ENCODE data around the gene MACIR.

The MACIR gene, protein sequence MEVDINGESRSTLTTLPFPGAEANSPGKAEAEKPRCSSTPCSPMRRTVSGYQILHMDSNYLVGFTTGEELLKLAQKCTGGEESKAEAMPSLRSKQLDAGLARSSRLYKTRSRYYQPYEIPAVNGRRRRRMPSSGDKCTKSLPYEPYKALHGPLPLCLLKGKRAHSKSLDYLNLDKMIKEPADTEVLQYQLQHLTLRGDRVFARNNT

GRCh38 chr5:103258368-103258956 lies at the start of gene MACIR:
Gene MACIR, plus strand, starts transcription at chr5:103258763. Its CDS starts 17,157 bp downstream, at chr5:103275920.
- peak; percentile 91 for DNase-seq (ENCODE audit: extremely low read depth, low read depth)
- TF ChIP-seq, protein P1, sequence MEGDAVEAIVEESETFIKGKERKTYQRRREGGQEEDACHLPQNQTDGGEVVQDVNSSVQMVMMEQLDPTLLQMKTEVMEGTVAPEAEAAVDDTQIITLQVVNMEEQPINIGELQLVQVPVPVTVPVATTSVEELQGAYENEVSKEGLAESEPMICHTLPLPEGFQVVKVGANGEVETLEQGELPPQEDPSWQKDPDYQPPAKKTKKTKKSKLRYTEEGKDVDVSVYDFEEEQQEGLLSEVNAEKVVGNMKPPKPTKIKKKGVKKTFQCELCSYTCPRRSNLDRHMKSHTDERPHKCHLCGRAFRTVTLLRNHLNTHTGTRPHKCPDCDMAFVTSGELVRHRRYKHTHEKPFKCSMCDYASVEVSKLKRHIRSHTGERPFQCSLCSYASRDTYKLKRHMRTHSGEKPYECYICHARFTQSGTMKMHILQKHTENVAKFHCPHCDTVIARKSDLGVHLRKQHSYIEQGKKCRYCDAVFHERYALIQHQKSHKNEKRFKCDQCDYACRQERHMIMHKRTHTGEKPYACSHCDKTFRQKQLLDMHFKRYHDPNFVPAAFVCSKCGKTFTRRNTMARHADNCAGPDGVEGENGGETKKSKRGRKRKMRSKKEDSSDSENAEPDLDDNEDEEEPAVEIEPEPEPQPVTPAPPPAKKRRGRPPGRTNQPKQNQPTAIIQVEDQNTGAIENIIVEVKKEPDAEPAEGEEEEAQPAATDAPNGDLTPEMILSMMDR (IDR thresholded peaks at IDR 0.05; ENCODE audit: low read depth, low read length): peak; percentile 3; the same call in 1 of the 2 replicates

GRCh38 chr5:103209065-103209464 lies 49.5 kb upstream of the MACIR start:
- TF ChIP-seq, protein P1 (IDR thresholded peaks at IDR 0.05; ENCODE audit: low read depth, low read length): no peak
- DNase-seq (ENCODE audit: extremely low read depth, low read depth): no peak

DNA sequence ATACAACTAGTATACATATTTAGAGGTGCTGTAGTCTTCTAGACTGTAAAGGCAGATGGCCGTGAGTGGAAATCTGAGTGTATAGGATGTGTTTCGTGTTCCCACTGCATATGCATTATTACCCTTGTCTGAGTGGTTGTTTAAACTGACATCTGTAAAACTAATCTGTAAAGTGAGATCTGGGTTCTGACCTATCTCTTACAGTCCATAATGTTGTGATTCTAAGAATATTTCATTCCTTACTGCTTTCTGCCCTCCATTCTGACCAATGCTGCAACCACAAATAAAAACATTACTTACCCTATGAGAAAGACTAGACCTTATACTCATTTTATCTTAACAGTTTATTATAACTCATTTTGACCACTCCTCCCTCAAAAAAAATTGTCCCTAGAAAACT lies 47.6 kb upstream of the MACIR start:
- DNase-seq (ENCODE audit: extremely low read depth, low read depth): no peak
- TF ChIP-seq, protein P1 (IDR thresholded peaks at IDR 0.05; ENCODE audit: low read depth, low read length): no peak

DNA sequence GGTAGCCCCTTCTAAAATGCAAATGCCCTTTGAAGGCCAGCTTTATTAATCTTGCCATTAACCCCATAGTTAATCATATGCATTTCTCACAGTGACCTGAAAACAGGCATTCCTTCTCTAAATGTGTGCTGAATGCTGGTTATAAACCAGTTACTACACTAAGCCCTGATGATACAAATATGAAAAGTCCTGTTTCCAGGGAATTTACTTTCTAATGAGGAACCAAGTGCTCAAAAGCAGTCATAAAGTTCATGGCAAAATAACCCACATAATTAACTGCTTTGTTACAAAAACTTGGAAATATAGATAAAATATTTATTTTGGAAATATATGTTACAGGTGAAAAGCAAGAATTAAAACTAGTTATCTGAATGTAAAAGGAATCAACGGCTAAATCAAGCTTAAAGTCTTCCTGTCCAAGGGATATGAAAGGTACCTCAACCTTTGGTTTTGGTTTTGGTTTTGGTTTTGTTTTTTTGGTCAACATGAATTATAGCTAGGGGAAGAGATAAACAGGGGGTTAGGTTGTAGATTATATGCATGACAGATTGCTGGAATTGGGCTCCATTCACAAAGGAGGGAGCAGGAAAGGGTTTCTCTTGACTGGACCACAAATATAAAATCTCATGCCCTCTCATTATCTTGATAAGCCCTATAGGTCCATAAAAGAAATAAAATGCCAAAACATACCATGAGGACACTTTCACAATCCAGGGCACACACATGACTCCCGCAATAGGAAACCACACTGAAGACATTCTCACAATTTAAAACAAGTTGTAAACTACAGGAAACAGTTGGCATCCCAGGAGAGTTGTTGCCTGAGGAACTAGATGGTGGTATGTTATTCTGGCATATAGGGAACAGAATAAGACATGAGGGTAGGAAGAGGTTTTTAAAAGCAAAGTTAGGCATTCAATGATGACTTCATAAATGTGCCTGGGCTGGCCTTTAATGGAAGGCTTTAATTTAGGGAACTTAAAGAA lies 46.7 kb upstream of the MACIR start:
- DNase-seq (ENCODE audit: extremely low read depth, low read depth): no peak
- TF ChIP-seq, protein P1 (IDR thresholded peaks at IDR 0.05; ENCODE audit: low read depth, low read length): no peak

GRCh38 chr5:103216137-103216536 lies 42.4 kb upstream of the MACIR start:
- no peak for DNase-seq (ENCODE audit: extremely low read depth, low read depth)
- TF ChIP-seq, protein P1 (IDR thresholded peaks at IDR 0.05; ENCODE audit: low read depth, low read length): no peak

DNA sequence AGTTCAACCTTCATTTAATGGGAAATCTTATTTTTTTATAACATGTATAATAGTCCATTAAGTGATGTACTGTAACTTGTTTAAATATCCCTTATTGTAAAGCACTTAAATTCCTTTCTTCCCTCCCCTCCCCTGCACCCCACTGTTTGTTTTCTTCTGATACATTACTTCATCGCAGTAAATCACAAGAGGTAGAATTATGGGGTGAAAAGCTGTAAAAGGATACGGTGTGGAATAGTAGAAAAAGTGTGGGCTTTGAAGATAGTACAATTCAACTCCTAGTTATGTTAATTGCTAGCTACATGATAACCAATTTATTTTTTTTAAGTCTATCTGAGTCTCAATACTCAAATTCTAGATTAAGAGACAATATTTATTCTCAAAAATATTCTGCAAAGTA lies 41.9 kb upstream of the MACIR start:
- no peak for DNase-seq (ENCODE audit: extremely low read depth, low read depth)
- TF ChIP-seq, protein P1 (IDR thresholded peaks at IDR 0.05; ENCODE audit: low read depth, low read length): no peak

Measured in AG09319 (cell line).